ENCODE results near the gene ABHD4.

- TF ChIP-seq CTCF (conservative IDR thresholded peaks at IDR 0.05; ENCODE audit: low read length) = no peak
- TF ChIP-seq EZH2phosphoT487 (IDR thresholded peaks at IDR 0.05; ENCODE audit: borderline replicate concordance, low read depth, low read length) = no peak
These were observed 60.8 kb downstream of the ABHD4 start for GRCh38 chr14:22658946-22659345.
